Measurements from ENCODE around the gene SLIT1.

GRCh38 chr10:97034301-97034700 lies 151.5 kb downstream of the SLIT1 start:
- TF ChIP-seq CTCF (optimal IDR thresholded peaks at IDR 0.05 in 1 of 3, IDR thresholded peaks at IDR 0.05 in 1 of 3, conservative IDR thresholded peaks at IDR 0.05 in 1 of 3; ENCODE audit: extremely low read depth in 1 of 3, insufficient read depth in 2 of 3, low read length in 3 of 3) (no peak), EZH2 (IDR thresholded peaks at IDR 0.05; ENCODE audit: low read length) (no peak)

Measured in keratinocyte (primary cell).